H1 (cell line): Measurements from ENCODE around the gene BOLL. TPM values are rescaled to one million over a fixed set of nuclear protein-coding genes. Genes with fewer than 3 reads are reported as not detected.

Experiments used
- CTCF ChIA-PET: fragments of 300-600 bp; sonication (Branson Sonifier 250); formaldehyde crosslinking; loops from one replicate; lab custom pipeline; 2021; ENCODE audit not compliant: partially characterized antibody; lab: Charles Lee
- POLR2A ChIA-PET: fragments of 300-600 bp; sonication (Branson Sonifier 250); formaldehyde crosslinking; loops from one replicate; lab custom pipeline; 2021; ENCODE audit warnings: inconsistent platforms; ENCODE audit not compliant: partially characterized antibody; lab: Charles Lee
- DNase-seq, 2 experiments: peaks; one replicate each; pipeline versions ENCODE4 v3.0.0 to v3.0.0-alpha.2; 2010 to 2022; ENCODE audit warnings: low spot score in 2 of 2, low read depth in 1 of 2, mixed read lengths in 1 of 2
- FAIRE-seq: peaks from 2 replicates; lab custom pipeline; 2011; peaks lifted over from hg19 to GRCh38; lab: Jason Lieb, UNC
- H2AFZ ChIP-seq: 2 replicates; pipeline ENCODE4 v1.8.1; 2012; ENCODE audit warnings: low read length, inconsistent platforms
- H2AK5ac ChIP-seq: 2 replicates; pipeline ENCODE4 v1.6.1; 2013; ENCODE audit warnings: low read depth, low read length
- H2BK120ac ChIP-seq: replicated peaks from 2 replicates; pipeline ENCODE3; 2013; ENCODE audit warnings: low read depth, low read length, inconsistent platforms
- H2BK12ac ChIP-seq: 2 replicates; pipeline ENCODE4 v1.6.1; 2013; ENCODE audit warnings: low read depth, low read length
- H2BK15ac ChIP-seq: 2 replicates; pipeline ENCODE4 v1.6.1; 2013; ENCODE audit warnings: low read length
- H2BK20ac ChIP-seq: 2 replicates; pipeline ENCODE4 v1.6.1; 2013; ENCODE audit warnings: low read length
- H2BK5ac ChIP-seq: 2 replicates; pipeline ENCODE4 v1.6.1; 2013; ENCODE audit warnings: low read depth, low read length
- H3K14ac ChIP-seq: 2 replicates; pipeline ENCODE4 v1.6.1; 2013; ENCODE audit warnings: inconsistent platforms; ENCODE audit not compliant: insufficient read length
- H3K18ac ChIP-seq: 2 replicates; pipeline ENCODE4 v1.6.1; 2013; ENCODE audit warnings: low read length; ENCODE audit errors: extremely low read depth
- H3K23ac ChIP-seq: 2 replicates; pipeline ENCODE4 v1.6.1; 2013; ENCODE audit warnings: inconsistent platforms; ENCODE audit not compliant: insufficient read length
- H3K23me2 ChIP-seq: 2 replicates; pipeline ENCODE4 v1.6.1; 2013; ENCODE audit warnings: low read depth, low read length
- H3K27ac ChIP-seq: 2 replicates; pipeline ENCODE4 v1.6.1; 2011; ENCODE audit warnings: low read depth, low read length, inconsistent platforms
- H3K27me3 ChIP-seq, 4 experiments: replicated peaks in 1 of 4; 1 replicate in 1 of 4; 2 replicates in 3 of 4; pipeline versions ENCODE4 v1.6.1 to v1.8.1; 2011 to 2013; ENCODE audit warnings: low read length in 3 of 4, mild to moderate bottlenecking in 3 of 4, inconsistent platforms in 2 of 4, mixed read lengths in 2 of 4, moderate library complexity in 1 of 4; ENCODE audit not compliant: control insufficient read depth in 3 of 4, insufficient read depth in 3 of 4; ENCODE audit errors: extremely low read depth in 1 of 4
- H3K36me3 ChIP-seq, 4 experiments: 2 replicates each; pipeline versions ENCODE4 v1.6.1 to v1.8.1; 2011 to 2013; ENCODE audit warnings: mild to moderate bottlenecking in 4 of 4, low read length in 3 of 4, moderate library complexity in 2 of 4, control low read depth in 1 of 4, inconsistent platforms in 1 of 4; ENCODE audit not compliant: insufficient read depth in 4 of 4, control insufficient read depth in 2 of 4
- H3K4ac ChIP-seq: replicated peaks from 2 replicates; pipeline ENCODE3; 2013; ENCODE audit warnings: low read length, low read depth, mixed read lengths, inconsistent platforms; ENCODE audit not compliant: insufficient read length
- H3K4me1 ChIP-seq, 4 experiments: replicated peaks in 1 of 4; 1 replicate in 1 of 4; 2 replicates in 3 of 4; pipeline versions ENCODE4 v1.6.1 to v1.8.1; 2011 to 2013; ENCODE audit warnings: low read length in 3 of 4, inconsistent platforms in 2 of 4, mixed read lengths in 1 of 4; ENCODE audit not compliant: insufficient read depth in 4 of 4, control insufficient read depth in 3 of 4
- H3K4me2 ChIP-seq, 2 experiments: 2 replicates each; pipeline versions ENCODE4 v1.6.1 to v1.8.1; 2011 to 2013; ENCODE audit warnings: low read depth in 2 of 2, low read length in 2 of 2, control low read depth in 1 of 2, inconsistent platforms in 1 of 2, mild to moderate bottlenecking in 1 of 2; ENCODE audit not compliant: insufficient read depth in 1 of 2
- H3K4me3 ChIP-seq, 4 experiments: fragments of 200-600, 300-600 bp in 1 of 4; sonication (generic), shearing (Covaris generic), sonication (Bioruptor Twin) in 1 of 4; 2 replicates each; pipeline versions ENCODE4 v1.5.1 to v1.8.1; 2011 to 2016; ENCODE audit warnings: low read length in 4 of 4, low read depth in 3 of 4, control low read depth in 2 of 4, inconsistent platforms in 2 of 4, mild to moderate bottlenecking in 2 of 4, mixed read lengths in 1 of 4, moderate library complexity in 1 of 4; ENCODE audit not compliant: insufficient read depth in 2 of 4; ENCODE audit errors: extremely low read depth in 1 of 4
- H3K56ac ChIP-seq: replicated peaks from 2 replicates; pipeline ENCODE3; 2013; ENCODE audit warnings: low read depth, mild to moderate bottlenecking, mixed read lengths, low read length, inconsistent platforms; ENCODE audit not compliant: insufficient read length
- H3K79me1 ChIP-seq: 2 replicates; pipeline ENCODE4 v1.6.1; 2013; ENCODE audit warnings: low read depth, low read length, control low read depth
- H3K79me2 ChIP-seq, 2 experiments: 2 replicates each; pipeline versions ENCODE4 v1.6.1 to v1.8.1; 2012 to 2013; ENCODE audit warnings: low read length in 2 of 2, mild to moderate bottlenecking in 2 of 2, inconsistent platforms in 1 of 2; ENCODE audit not compliant: insufficient read depth in 2 of 2, control insufficient read depth in 1 of 2
- H3K9ac ChIP-seq, 4 experiments: replicated peaks in 1 of 4; 1 replicate in 1 of 4; 2 replicates in 3 of 4; pipeline versions ENCODE4 v1.6.1 to v1.8.1; 2011 to 2013; ENCODE audit warnings: low read depth in 3 of 4, low read length in 3 of 4, control low read depth in 2 of 4, mild to moderate bottlenecking in 2 of 4, moderate library complexity in 2 of 4, inconsistent platforms in 1 of 4; ENCODE audit errors: extremely low read depth in 1 of 4
- H3K9me3 ChIP-seq, 2 experiments: 2 replicates each; pipeline versions ENCODE4 v1.6.1 to v1.8.1; 2012 to 2013; ENCODE audit warnings: mild to moderate bottlenecking in 2 of 2, moderate library complexity in 2 of 2, control low read depth in 1 of 2, inconsistent platforms in 1 of 2, low read depth in 1 of 2, low read length in 1 of 2, mixed read lengths in 1 of 2; ENCODE audit not compliant: insufficient read depth in 2 of 2
- H4K20me1 ChIP-seq, 2 experiments: replicated peaks in 1 of 2; 2 replicates each; pipeline versions ENCODE3 to v1.8.1; 2011 to 2013; ENCODE audit warnings: inconsistent platforms in 2 of 2, low read length in 2 of 2, mild to moderate bottlenecking in 1 of 2; ENCODE audit not compliant: insufficient read depth in 2 of 2, control insufficient read depth in 1 of 2
- H4K5ac ChIP-seq: 2 replicates; pipeline ENCODE4 v1.6.1; 2013; ENCODE audit warnings: low read length, low read depth, mixed read lengths, inconsistent platforms; ENCODE audit not compliant: insufficient read length
- H4K8ac ChIP-seq: 2 replicates; pipeline ENCODE4 v1.8.0; 2013; ENCODE audit warnings: mild to moderate bottlenecking, moderate library complexity, low read length, inconsistent platforms; ENCODE audit not compliant: insufficient read depth; ENCODE audit errors: extremely low read depth
- H4K91ac ChIP-seq: replicated peaks from 2 replicates; pipeline ENCODE3; 2013; ENCODE audit warnings: low read length, mixed read lengths, inconsistent platforms; ENCODE audit not compliant: insufficient read length
- CREB1 ChIP-seq: IDR thresholded peaks from 2 replicates; pipeline ENCODE4 v1.6.1; 2012; ENCODE audit warnings: inconsistent platforms
- MAFK ChIP-seq: IDR thresholded peaks from 2 replicates; pipeline ENCODE4 v1.6.1; 2012; ENCODE audit warnings: low read depth, mild to moderate bottlenecking, improper control_type of control experiment, low read length
- SIRT6 ChIP-seq: IDR thresholded peaks from one replicate; pipeline ENCODE4 v1.7.1; 2012; ENCODE audit warnings: low read length, inconsistent platforms
- WGBS, 2 experiments: shearing (Covaris generic) in 1 of 2; methylation state at CpG; one replicate each; pipeline versions ENCODE4 v1.1.6 to v1.1.7; 2013 to 2015; ENCODE audit warnings: low lambda C conversion rate in 2 of 2, mixed read lengths in 2 of 2, inconsistent platforms in 1 of 2, low coverage in 1 of 2, missing lambda C conversion rate in 1 of 2; ENCODE audit not compliant: insufficient replicate concordance in 2 of 2, insufficient coverage in 1 of 2, insufficient read length in 1 of 2; ENCODE audit errors: extremely low coverage in 1 of 2, missing lambda C conversion rate in 1 of 2; 5-methylcytosine and 5-hydroxymethylcytosine counted together
- polyA plus RNA-seq, 7 experiments: library from polyadenylated mRNA; depleted of rRNA in 3 of 7; stranded (reverse) in 5 of 7; unstranded in 2 of 7; fragments of >200 nt in 5 of 7; fragments of 200-250 nt in 2 of 7; gene quantifications; 1 replicate in 5 of 7; 2 replicates in 1 of 7; 4 replicates in 1 of 7; pipeline versions ENCODE4 v1.2.1 to v1.2.3, GENCODE V29; 2011 to 2013; ENCODE audit warnings: missing spikeins in 2 of 7, mixed read lengths in 2 of 7
- total RNA-seq: library from RNA; stranded (reverse); fragmentation: NEBNext Ultra II Directional; extraction: Animal tissue kit (Norgen Biotek cat#: 25700); gene quantifications from 2 replicates; pipeline ENCODE4 v1.2.1, GENCODE V29; 2021

BOLL gene
- total and polyA plus RNA-seq, 2 of the 8 experiments (the other 6 are each of a cell fraction or from before 2014, with no cell fraction given), result not detected

GRCh38 chr2:197814526-197814925 is 29.4 kb upstream of the BOLL start:
- no peak overlapping the region for H2BK15ac ChIP-seq
- no peak overlapping the region for H2BK5ac ChIP-seq
- no peak overlapping the region for H2BK120ac ChIP-seq
- FAIRE-seq (no peak), DNase-seq (no peak)
- no peak overlapping the region for H3K18ac ChIP-seq
- H3K56ac ChIP-seq, result no peak overlapping the region
- H2BK12ac ChIP-seq, result no peak overlapping the region
- no peak overlapping the region for H2AK5ac ChIP-seq
- H4K8ac ChIP-seq, result no peak overlapping the region
- no peak overlapping the region for H3K9ac ChIP-seq
- H3K4me3 ChIP-seq, result no peak overlapping the region
- no peak overlapping the region for H3K23ac ChIP-seq
- 93% methylated on average over 2 of the region's 2 CpGs; no CpG with 5 or more reads in 1 of the 2 experiments for WGBS, 2 experiments
- no peak overlapping the region for H4K5ac ChIP-seq
- H3K79me2 ChIP-seq, result no peaks in the 10 kb centered on the region
- no peak overlapping the region for H4K91ac ChIP-seq
- H3K36me3 ChIP-seq, result no peaks in the 10 kb centered on the region
- TF ChIP-seq CREB1, result no peak
- no peak for TF ChIP-seq MAFK
- TF ChIP-seq SIRT6, result no peak
- H3K79me1 ChIP-seq, result no peaks in the 10 kb centered on the region
- POLR2A ChIA-PET, result no interaction called here
- CTCF ChIA-PET, result interaction anchor here (0.6 to 3.5 kb wide), 11 partner anchors 10 to 485 kb away, joined by 3 to 18 read pairs (median 5); partner anchors contain the start of gene PLCL1
- H4K20me1 ChIP-seq, result no peaks in the 10 kb centered on the region
- no peak overlapping the region for H3K4me2 ChIP-seq
- H2BK20ac ChIP-seq, result no peak overlapping the region
- H3K27ac ChIP-seq, result no peak overlapping the region
- no peak overlapping the region for H3K4ac ChIP-seq
- no peaks in the 10 kb centered on the region; the same call in none of the 2 replicates for H3K23me2 ChIP-seq
- H3K14ac ChIP-seq, result no peak overlapping the region
- no peaks in the 10 kb centered on the region for H3K9me3 ChIP-seq
- H3K27me3 ChIP-seq, result no peaks in the 10 kb centered on the region
- no peak overlapping the region for H2AFZ ChIP-seq
- H3K4me1 ChIP-seq, result no peaks in the 10 kb centered on the region
